Ovary (tissue), 9 donors: Measurements from ENCODE around the gene SLC35F4. TPM values are rescaled to one million over a fixed set of nuclear protein-coding genes. Genes with fewer than 3 reads are reported as not detected.
"Not testable (repeated sequence)": the region's sequence is repeated elsewhere in the genome, so short reads cannot be mapped to it uniquely, and the experiment has no call there.

Source experiments
- DNase-seq, 5 donors: peaks; one replicate each; pipeline ENCODE4 v3.0.0-alpha.2; 2019 to 2020
- H3K27ac ChIP-seq, 2 donors: fragments of 200-600 bp; one replicate each; pipeline versions ENCODE4 v1.5.1 to v1.8.0; 2019 to 2022
- H3K27me3 ChIP-seq: fragments of 200-600 bp; one replicate; pipeline ENCODE4 v1.8.0; 2022
- H3K36me3 ChIP-seq: fragments of 200-600 bp; sonication (generic); one replicate; pipeline ENCODE4 v1.5.1; 2019
- H3K4me1 ChIP-seq: one replicate; pipeline ENCODE4 v1.8.1; 2013; ENCODE audit warnings: mild to moderate bottlenecking, moderate library complexity; ENCODE audit not compliant: insufficient read depth
- H3K4me3 ChIP-seq: fragments of 200-600 bp; sonication (generic); one replicate; pipeline ENCODE4 v1.5.1; 2017
- H3K9me3 ChIP-seq, 2 donors: fragments of 200-600 bp in 1 of 2; sonication (generic) in 1 of 2; one replicate each; pipeline versions ENCODE4 v1.5.1 to v1.8.1; 2013 to 2019; ENCODE audit warnings: mild to moderate bottlenecking in 1 of 2, moderate library complexity in 1 of 2
- CTCF ChIP-seq, 3 donors: fragments of 450-650 bp in 2 of 3; fragments of 200-600 bp in 1 of 3; IDR thresholded peaks; one replicate each; pipeline versions ENCODE4 v1.5.1 to v1.8.0; 2016 to 2022; ENCODE audit warnings: antibody characterized with exemption in 3 of 3, mild to moderate bottlenecking in 1 of 3
- EP300 ChIP-seq: sonication (generic); formaldehyde crosslinking; IDR thresholded peaks from one replicate; pipeline ENCODE4 v1.6.1; 2017; ENCODE audit warnings: antibody characterized with exemption
- POLR2A ChIP-seq: fragments of 450-650 bp; IDR thresholded peaks from one replicate; pipeline ENCODE4 v1.6.1; 2017; ENCODE audit warnings: antibody characterized with exemption, mild to moderate bottlenecking, moderate library complexity
- WGBS, 3 donors: extraction: QIAGEN DNeasy Blood & Tissue Kit in 1 of 3; methylation state at CpG; one replicate each; pipeline versions ENCODE4 v1.1.5 to v1.1.7; 2013 to 2017; 5-methylcytosine and 5-hydroxymethylcytosine counted together
- intact Hi-C, 4 donors: fragments of 100-400 bp; cut with DNase I; formaldehyde crosslinking; loops; one replicate each; pipeline versions ENCODE4 v1.11.0 to v1.15.1; 2022 to 2023
- polyA plus RNA-seq, 2 donors: library from polyadenylated mRNA; stranded (reverse); fragments of 200-250 nt in 1 of 2; fragments of 350-450 nt in 1 of 2; fragmentation: Illumina TruSeq in 1 of 2; extraction: RNeasy Lipid Tissue Mini Kit (QIAGEN cat#74804) in 1 of 2; gene quantifications; one replicate each; pipeline ENCODE4 v1.2.3, GENCODE V29; 2013 to 2014
- total RNA-seq, 7 donors: library from RNA; depleted of rRNA in 2 of 7; stranded (reverse); fragments of >200 nt in 2 of 7; fragmentation: NEBNext Ultra II Directional in 3 of 7; extraction: Animal tissue kit (Norgen Biotek cat#: 25700) in 3 of 7; gene quantifications; one replicate each; pipeline versions ENCODE4 v1.1.0 to v1.2.4, GENCODE V29; 2016 to 2023
- donor health status: DM: no; HTN: no; CAD: no; lungs with moderate emphysema.
- donor health status: DM: no; HTN: no; CAD: no.
- donor health status: Bipolar disorder and iron deficiency.
- donor health status: DM: yes; HTN: yes; CAD: no.
- donor health status: DM: no; HTN: no; CAD: no.
- donor health status: DM: yes; HTN: yes; CAD: no.

Gene SLC35F4
- total and polyA plus RNA-seq, 9 donors = 0.04 to 0.65 (median 0.20) TPM; not detected in 6

DNA sequence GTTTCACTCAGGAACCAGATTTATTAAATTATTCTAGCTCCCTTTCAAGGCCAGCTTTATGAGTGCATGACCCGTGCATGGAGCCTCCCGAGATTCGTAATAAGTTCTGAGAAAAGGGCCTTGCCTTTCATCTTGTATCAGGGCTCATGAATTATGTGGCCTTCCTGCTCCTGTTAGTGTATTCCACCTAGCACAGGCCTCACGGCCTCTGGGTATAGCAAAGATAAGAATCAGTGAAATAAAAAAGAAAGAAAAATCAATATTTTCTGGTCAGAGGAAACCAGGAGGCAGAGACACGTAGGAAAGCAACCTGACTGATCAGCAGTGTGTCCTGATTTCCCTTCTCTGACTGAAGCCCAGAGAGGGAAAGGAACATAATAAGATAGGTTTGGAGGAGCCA, 111.4 kb downstream of the SLC35F4 start:
- no peak for DNase-seq
- H3K9me3 ChIP-seq = no peaks in the 10 kb centered on the region
- WGBS, 3 donors = 36 to 57% (median 40%) methylated on average over 5 of the region's 5 CpGs
- TF ChIP-seq EP300 (no peak), CTCF (IDR thresholded peaks at IDR 0.05) (no peak), POLR2A (no peak)
- no peak overlapping the region for H3K4me3 ChIP-seq
- H3K27me3 ChIP-seq = no peaks in the 10 kb centered on the region
- H3K27ac ChIP-seq = no peak overlapping the region
- no peaks in the 10 kb centered on the region for H3K4me1 ChIP-seq
- H3K36me3 ChIP-seq = no peaks in the 10 kb centered on the region
- intact Hi-C loops = no loop called here

DNA sequence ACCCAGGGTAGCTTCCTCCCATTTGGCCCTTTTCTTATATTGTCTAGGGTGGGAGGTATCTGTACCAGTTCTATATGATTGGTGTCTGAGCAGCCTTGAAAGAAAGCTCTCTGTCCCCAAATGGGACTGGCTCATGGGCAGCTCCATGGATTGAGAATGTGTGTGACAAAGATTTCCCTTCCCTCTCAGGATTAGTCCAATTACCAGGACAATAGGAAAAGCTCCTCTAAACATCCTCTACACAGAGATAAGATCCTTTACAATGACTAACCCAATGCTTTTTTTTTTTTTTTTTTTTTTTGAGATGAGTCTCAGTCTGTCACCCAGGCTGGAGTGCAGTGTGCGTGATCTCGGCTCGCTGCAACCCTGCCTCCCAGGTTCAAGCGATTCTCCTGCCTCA, 112.1 kb downstream of the SLC35F4 start:
- H3K4me3 ChIP-seq = no peak overlapping the region
- intact Hi-C loops = no loop called here
- TF ChIP-seq CTCF (IDR thresholded peaks at IDR 0.05) (no peak), POLR2A (no peak), EP300 (no peak)
- H3K27ac ChIP-seq = no peak overlapping the region
- H3K9me3 ChIP-seq = no peaks in the 10 kb centered on the region
- no peaks in the 10 kb centered on the region for H3K36me3 ChIP-seq
- no peak for DNase-seq
- no peaks in the 10 kb centered on the region for H3K27me3 ChIP-seq
- 96 to 98% (median 97%) methylated on average over 4 of the region's 4 CpGs for WGBS, 3 donors
- no peaks in the 10 kb centered on the region for H3K4me1 ChIP-seq

- H3K9me3 ChIP-seq, H3K4me3 ChIP-seq, H3K4me1 ChIP-seq, H3K36me3 ChIP-seq, intact Hi-C loops, DNase-seq, H3K27me3 ChIP-seq, H3K27ac ChIP-seq: not testable (repeated sequence)
- 84 to 88% (median 88%) methylated on average over 11 of the region's 11 CpGs for WGBS, 3 donors
Measured at GRCh38 chr14:57752142-57752695, 113.7 kb downstream of the SLC35F4 start.

DNA sequence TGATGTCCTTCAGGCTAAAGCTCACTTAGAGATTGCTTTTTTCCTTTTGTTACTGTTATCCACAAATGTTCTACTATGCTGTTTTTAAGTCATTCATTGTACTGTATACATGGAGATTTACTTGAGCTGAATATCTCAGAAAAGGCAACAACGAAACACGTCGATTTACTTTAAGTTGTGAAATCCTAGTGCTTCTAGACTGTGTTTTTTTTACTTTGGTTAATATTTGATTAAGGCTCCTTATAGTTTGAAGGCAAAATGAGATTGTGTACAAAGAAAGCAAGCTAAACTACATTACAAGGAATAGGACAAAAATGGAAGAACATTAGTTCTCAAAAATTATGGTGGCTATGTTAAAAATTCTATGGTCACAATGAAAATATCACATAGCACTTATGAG, 114.5 kb downstream of the SLC35F4 start:
- H3K27me3 ChIP-seq = no peaks in the 10 kb centered on the region
- TF ChIP-seq POLR2A (no peak), EP300 (no peak)
- no peaks in the 10 kb centered on the region for H3K9me3 ChIP-seq
- intact Hi-C loops = no loop called here
- WGBS, 3 donors = 88 to 96% (median 90%) methylated on average over 3 of the region's 3 CpGs
- no peak for DNase-seq
- no peak overlapping the region for H3K4me3 ChIP-seq
- H3K4me1 ChIP-seq = no peaks in the 10 kb centered on the region
- H3K27ac ChIP-seq = no peak overlapping the region
- no peaks in the 10 kb centered on the region for H3K36me3 ChIP-seq

- no peaks in the 10 kb centered on the region for H3K36me3 ChIP-seq
- no peaks in the 10 kb centered on the region for H3K9me3 ChIP-seq
- H3K27ac ChIP-seq = no peak overlapping the region
- 25 to 46% (median 31%) methylated on average over 3 of the region's 3 CpGs for WGBS, 3 donors
- TF ChIP-seq CTCF (IDR thresholded peaks at IDR 0.05) = no peak
- no peak for TF ChIP-seq POLR2A
- no peak for TF ChIP-seq EP300
- no peak for DNase-seq
- intact Hi-C loops = no loop called here
- no peaks in the 10 kb centered on the region for H3K27me3 ChIP-seq
- no peaks in the 10 kb centered on the region for H3K4me1 ChIP-seq
- H3K4me3 ChIP-seq = no peak overlapping the region
Measured at GRCh38 chr14:57749267-57749666, 116.6 kb downstream of the SLC35F4 start.

GRCh38 chr14:57748279-57748678, 117.6 kb downstream of the SLC35F4 start:
- no peak for DNase-seq
- Histone ChIP-seq H3K36me3 (no peaks in the 10 kb centered on the region), H3K4me1 (no peaks in the 10 kb centered on the region), H3K27ac (no peak overlapping the region), H3K4me3 (no peak overlapping the region), H3K9me3 (no peaks in the 10 kb centered on the region), H3K27me3 (no peaks in the 10 kb centered on the region)
- WGBS, 3 donors = 88 to 97% (median 97%) methylated on average over 1 of the region's 1 CpG
- TF ChIP-seq CTCF (IDR thresholded peaks at IDR 0.05) (no peak), EP300 (no peak), POLR2A (no peak)
- intact Hi-C loops = no loop called here
